GM21390 (cell line): ENCODE results near the gene SPTB.

Experiments
- ATAC-seq: cut with Tn5 transposase; IDR thresholded peaks from one replicate; pipeline ENCODE4 v1.9.1; 2021; ENCODE audit not compliant: unreplicated experiment

The SPTB gene

GRCh38 chr14:64792871-64793560, 86.7 kb downstream of the SPTB start:
- ATAC-seq, result no peak

GRCh38 chr14:64792231-64792630, 87.5 kb downstream of the SPTB start:
- no peak for ATAC-seq

DNA sequence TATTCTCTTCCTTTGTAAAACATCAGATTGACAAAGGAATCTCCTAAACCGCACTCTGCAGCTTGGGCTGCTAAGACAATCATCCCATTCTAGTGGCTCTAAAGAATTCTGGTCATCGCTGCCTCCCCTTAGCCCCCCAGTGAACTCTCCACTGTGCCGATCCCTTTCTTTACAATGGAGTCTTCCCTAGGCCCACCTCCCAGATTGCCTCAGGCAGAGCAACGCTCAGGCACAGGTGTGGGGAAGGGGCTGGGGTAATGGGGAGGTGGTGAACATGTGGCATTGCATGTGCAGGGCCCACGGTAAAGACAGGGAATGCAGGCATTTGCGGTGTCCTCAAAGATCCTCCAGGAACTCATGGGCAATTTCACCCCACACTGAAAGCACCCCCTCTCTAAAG, 89.2 kb downstream of the SPTB start:
- no peak for ATAC-seq

- no peak for ATAC-seq
These were observed 90.0 kb downstream of the SPTB start for GRCh38 chr14:64789696-64790095.

- no peak for ATAC-seq
These were observed 91.0 kb downstream of the SPTB start for GRCh38 chr14:64788706-64789105.

DNA sequence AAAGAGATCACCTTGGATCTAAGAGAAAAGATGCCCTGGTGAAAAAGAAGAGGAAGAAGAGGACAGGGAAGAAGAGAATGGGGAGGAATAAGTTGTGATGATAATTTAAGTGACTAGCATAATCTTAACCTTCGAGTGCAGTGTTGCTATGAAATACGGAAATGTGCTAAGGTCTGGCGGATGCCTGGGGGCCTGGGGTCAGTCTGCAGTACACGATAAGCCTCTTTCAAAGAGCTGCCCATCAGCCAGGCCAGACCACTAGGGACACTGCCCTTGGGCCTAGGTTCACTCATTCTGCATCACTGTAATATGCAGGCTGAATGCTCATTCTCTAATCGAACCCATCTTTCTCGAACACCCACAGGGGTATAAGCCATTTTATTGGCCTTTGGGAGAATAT, 92.1 kb downstream of the SPTB start:
- ATAC-seq, result no peak

DNA sequence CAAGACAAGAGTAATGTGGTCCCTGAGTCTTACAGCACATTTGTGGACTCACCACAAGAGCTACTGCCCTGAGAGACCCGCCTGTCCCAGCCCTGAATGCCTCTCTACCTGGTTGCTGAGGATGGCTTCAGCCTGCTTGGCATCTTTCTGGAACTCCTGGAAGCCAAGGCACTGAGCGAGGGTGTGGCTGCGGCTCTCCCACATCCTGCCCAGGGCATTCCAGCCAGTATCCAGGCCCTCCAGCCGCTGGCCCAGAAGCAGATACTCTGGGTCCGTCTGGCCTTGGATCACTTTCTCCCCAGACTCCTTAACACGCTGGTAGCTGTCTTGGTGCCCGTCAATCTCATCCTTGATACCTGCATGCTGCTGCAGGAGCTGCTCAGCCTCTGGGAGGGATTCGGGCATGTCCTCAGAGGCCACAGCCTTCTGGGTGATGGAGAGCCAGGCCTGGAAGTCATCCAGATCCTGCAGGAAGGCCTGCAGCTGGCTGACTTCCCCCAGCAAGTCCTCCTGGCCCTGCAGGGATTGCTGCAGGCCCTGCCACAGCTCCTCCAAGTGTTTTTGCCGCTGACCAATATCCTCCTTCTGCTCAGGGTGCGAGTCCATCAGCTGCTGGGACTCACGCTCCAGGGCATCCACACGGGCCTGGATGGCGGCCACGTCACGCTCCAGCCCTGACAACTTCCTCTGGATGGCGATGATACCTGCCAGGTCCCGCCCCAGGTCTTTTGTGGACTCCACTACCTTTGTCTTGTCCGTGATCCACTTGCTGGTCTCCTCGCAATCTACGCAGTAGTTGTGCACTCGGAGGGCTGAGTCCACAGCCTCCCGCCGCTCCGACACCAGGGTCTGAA, 93.2 kb downstream of the SPTB start:
- ATAC-seq, result no peak

GRCh38 chr14:64784006-64784405, 95.7 kb downstream of the SPTB start:
- ATAC-seq, result no peak

GRCh38 chr14:64782196-64782595, 97.5 kb downstream of the SPTB start:
- ATAC-seq, result no peak

DNA sequence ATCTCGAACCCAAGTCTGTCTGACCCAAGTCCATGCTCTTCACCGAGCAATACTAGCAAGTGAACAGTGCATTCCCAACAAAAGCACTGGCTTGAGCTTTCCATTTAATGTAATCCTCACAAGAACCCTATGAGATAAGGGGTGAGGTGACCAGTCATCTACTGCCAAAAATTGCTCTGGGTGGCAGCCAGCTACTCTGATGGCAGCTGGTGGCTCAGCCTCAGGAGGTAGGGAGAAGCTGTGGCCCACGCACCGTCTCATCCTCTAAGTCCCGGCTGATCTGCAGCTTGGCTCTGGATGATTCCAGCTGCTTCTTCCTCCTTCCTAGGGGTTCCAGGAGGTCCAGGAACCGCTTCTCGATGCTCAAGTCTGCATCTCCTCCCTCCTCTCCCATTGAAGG, 100.2 kb downstream of the SPTB start:
- ATAC-seq, result no peak

- ATAC-seq, result no peak
These were observed 101.5 kb downstream of the SPTB start for GRCh38 chr14:64778104-64778754.

DNA sequence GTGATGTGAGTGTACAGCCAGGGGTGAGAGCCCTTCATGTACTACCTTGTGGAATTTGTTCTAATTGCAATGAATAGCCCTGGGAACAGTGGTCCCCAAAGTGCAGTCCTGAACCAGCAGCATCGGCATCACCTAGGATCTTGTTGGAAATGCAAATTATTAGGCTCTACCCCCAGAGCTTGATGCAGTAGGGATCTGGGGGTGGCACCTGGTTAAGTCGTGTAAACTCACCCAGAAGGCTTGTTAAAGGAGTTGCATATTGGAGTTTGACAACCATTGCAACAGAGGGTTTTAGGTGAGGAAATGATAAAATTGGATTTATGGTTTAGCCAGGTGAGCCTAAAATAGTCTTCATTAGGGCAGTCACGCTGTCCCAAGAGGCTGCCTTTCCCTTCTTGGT, 102.2 kb downstream of the SPTB start:
- no peak for ATAC-seq

GRCh38 chr14:64775081-64775777, 104.5 kb downstream of the SPTB start:
- ATAC-seq, result no peak

DNA sequence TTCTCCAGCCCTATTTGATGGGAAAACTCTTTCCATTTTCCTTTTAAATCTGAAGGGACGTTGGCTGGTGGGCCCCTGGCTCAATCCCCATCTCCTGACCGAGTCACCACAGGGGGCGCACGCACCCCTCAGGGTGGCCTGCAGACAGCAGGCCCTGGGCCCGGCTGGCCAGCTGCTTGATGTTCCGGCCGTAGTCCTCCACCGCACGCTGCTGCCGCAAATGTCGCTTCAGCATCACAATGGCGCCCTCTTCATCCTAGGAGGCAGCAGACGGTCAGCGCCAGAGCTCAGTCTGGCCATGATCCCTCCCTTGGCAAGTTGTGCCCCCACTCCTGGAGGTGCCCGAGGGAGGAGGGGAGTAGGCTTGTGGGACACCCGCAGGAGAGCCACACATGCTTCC, 105.4 kb downstream of the SPTB start:
- ATAC-seq, result no peak

- ATAC-seq, result no peak
These were observed 106.1 kb downstream of the SPTB start for GRCh38 chr14:64773577-64773976.

- no peak for ATAC-seq
These were observed 106.7 kb downstream of the SPTB start for GRCh38 chr14:64773046-64773445.

GRCh38 chr14:64772397-64772950, 107.2 kb downstream of the SPTB start:
- ATAC-seq, result no peak

GRCh38 chr14:64771161-64771560, 108.5 kb downstream of the SPTB start:
- ATAC-seq, result no peak

DNA sequence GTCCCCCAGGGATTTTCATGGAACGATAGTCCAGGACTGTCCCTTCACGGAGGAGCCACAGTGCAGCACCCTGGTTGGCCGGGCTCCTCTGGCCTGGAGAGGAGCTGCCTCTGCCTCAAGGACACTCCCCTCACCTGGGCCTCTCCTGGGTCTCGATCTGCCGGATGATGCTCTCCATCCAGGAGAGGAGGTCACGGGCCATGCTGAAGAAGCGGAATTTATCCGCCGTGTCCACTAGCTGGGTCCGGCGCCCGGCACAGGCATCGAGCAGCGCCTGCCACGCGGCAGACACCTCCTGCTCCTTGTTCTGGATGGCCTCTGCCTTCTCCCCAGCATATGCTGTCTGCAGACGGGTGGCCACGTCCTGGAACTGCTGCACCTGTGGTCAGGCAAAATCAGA, 109.0 kb downstream of the SPTB start:
- ATAC-seq, result no peak

- no peak for ATAC-seq
These were observed 110.3 kb downstream of the SPTB start for GRCh38 chr14:64769096-64770020.
